Thymus (tissue), 11 donors: ENCODE results near the gene PRLH. TPM values are rescaled to one million over a fixed set of nuclear protein-coding genes. Genes with fewer than 3 reads are reported as not detected.

Experiments used
- DNase-seq, 9 donors: peaks; one replicate each; pipeline ENCODE4 v3.0.0-alpha.2; 2013; ENCODE audit warnings: low spot score in 9 of 9, low read depth in 6 of 9, missing footprints in 1 of 9
- H3K27ac ChIP-seq, 2 donors: one replicate each; pipeline ENCODE4 v1.5.1; 2013; ENCODE audit warnings: control low read depth in 1 of 2, low read depth in 1 of 2, low read length in 1 of 2, mild to moderate bottlenecking in 1 of 2, moderate library complexity in 1 of 2
- H3K27me3 ChIP-seq, 2 donors: one replicate each; pipeline ENCODE4 v1.5.1; 2013; ENCODE audit warnings: low read length in 1 of 2; ENCODE audit not compliant: control insufficient read depth in 2 of 2, insufficient read depth in 1 of 2
- H3K36me3 ChIP-seq, 2 donors: one replicate each; pipeline ENCODE4 v1.5.1; 2013; ENCODE audit warnings: low read length in 1 of 2, mild to moderate bottlenecking in 1 of 2, moderate library complexity in 1 of 2; ENCODE audit not compliant: control insufficient read depth in 2 of 2, insufficient read depth in 2 of 2
- H3K4me1 ChIP-seq, 2 donors: one replicate each; pipeline ENCODE4 v1.5.1; 2013; ENCODE audit warnings: low read length in 2 of 2; ENCODE audit not compliant: control insufficient read depth in 2 of 2, insufficient read depth in 2 of 2
- H3K4me3 ChIP-seq, 2 donors: one replicate each; pipeline ENCODE4 v1.5.1; 2013; ENCODE audit warnings: low read length in 2 of 2, control low read depth in 1 of 2, mild to moderate bottlenecking in 1 of 2
- H3K9me3 ChIP-seq, 2 donors: one replicate each; pipeline ENCODE4 v1.5.1; 2013; ENCODE audit warnings: low read length in 1 of 2, mild to moderate bottlenecking in 1 of 2; ENCODE audit not compliant: control insufficient read depth in 2 of 2, insufficient read depth in 1 of 2
- WGBS: extraction: QIAGEN DNeasy Blood & Tissue Kit; methylation state at CpG from one replicate; pipeline ENCODE4 v1.1.7; 2013; 5-methylcytosine and 5-hydroxymethylcytosine counted together
- polyA plus RNA-seq: library from polyadenylated mRNA; stranded (reverse); fragments of 200-250 nt; gene quantifications from one replicate; pipeline ENCODE4 v1.2.3, GENCODE V29; 2013
- total RNA-seq: library from RNA; stranded (reverse); fragments of 120-200 nt; gene quantifications from one replicate; pipeline ENCODE4 v1.2.4, GENCODE V29; 2013
- donor health status: healthy.

PRLH gene
- total and polyA plus RNA-seq, 2 donors, result not detected

DNA sequence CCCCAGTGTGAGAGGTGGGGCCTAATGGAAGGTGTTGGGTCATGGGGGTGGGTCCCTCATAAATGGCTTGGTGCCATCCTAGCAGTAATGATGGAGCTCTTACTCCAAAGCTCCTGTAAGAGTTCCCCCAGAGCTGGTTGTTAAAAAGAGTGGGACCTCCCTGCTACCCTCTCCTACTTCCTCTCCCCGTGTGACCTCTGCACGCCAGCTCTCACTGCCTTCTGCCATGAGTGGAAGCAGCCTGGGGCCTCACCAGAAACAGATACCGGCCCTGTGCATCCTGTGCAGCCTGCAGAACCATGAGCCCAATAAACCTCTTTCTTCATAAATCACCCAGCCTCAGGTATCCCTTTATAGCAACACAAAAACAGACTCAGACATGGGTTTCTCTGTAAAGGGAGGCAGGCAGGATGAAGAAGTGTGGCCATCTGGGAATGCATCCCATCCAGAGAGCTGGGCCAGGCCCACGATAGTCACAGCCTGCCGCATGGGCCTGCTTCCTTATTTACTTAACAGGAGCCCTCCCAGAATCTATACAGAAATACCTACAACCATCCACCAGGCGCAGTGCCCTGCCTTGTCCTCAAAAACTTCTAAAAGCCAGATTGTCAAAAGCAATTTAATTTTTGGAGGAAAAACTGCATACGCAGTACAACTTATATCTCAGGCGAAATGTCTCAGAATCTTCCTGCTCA, 7.5 kb downstream of the PRLH start:
- no peak for DNase-seq
- no peaks in the 10 kb centered on the region for H3K9me3 ChIP-seq
- H3K27ac ChIP-seq, result no peak overlapping the region
- H3K27me3 ChIP-seq, result peaks cover 0 to 6% of the 10 kb centered on the region in 2 donors
- H3K4me3 ChIP-seq, result no peak overlapping the region
- no peaks in the 10 kb centered on the region for H3K36me3 ChIP-seq
- 95% methylated on average over 8 of the region's 8 CpGs for WGBS
- H3K4me1 ChIP-seq, result peaks cover 0 to 4% of the 10 kb centered on the region in 2 donors

- no peak overlapping the region for H3K27ac ChIP-seq
- H3K36me3 ChIP-seq, result no peaks in the 10 kb centered on the region
- no peak overlapping the region for H3K4me3 ChIP-seq
- WGBS, result 98% methylated on average over 9 of the region's 9 CpGs
- peaks cover 0 to 4% of the 10 kb centered on the region in 2 donors for H3K4me1 ChIP-seq
- H3K27me3 ChIP-seq, result peaks cover 0 to 6% of the 10 kb centered on the region in 2 donors
- H3K9me3 ChIP-seq, result no peaks in the 10 kb centered on the region
- no peak for DNase-seq
Measured at GRCh38 chr2:237574467-237574866, 8.1 kb downstream of the PRLH start.

DNA sequence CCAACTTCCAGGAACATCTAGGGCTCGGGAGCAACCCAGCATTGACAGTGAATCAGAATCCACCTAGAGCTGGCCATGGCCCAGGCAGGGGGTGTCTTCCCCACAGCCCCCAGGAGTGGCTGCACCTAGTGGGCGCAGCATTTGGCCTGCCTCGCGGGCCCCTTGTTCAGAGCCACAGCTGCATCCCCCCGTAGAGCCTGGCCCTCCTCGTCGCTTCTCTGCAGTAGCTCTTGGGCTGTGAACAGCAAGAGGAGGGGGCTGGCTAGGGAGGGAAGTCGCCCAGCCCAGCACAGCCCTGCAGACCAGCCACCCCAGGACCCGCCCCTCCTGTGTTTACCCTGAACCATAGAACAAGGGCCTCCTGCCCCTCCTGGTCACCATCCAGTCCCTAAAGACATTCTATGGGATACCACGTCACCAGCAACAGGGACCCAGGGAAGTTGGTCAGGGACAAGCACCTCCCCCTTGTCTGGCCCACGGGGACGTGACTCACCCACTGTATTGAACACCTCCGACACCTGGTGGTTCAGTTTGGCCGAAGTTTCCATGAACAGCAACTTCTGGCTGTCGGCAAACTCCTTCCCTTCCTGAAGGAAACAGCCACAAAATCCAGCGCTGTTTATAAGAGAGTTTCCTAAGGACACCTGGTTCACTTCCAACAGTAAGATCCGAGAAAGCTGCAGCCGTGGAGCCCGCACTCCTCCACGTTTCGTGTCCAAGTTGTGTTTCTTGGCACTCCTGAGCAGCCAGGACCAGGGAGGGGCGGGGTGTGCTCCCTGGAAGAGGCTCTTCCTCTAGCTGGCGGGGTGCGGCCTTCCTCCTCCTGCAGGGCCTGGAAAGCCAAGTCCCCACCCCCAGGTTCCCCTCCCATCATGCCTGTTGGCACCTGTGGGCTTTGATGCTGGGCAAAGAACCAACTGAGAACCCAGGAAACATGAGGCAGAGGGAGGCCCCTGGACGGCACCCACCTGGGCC, 8.8 kb downstream of the PRLH start:
- WGBS, result 89% methylated on average over 25 of the region's 25 CpGs
- H3K27me3 ChIP-seq, result peaks cover 0 to 6% of the 10 kb centered on the region in 2 donors
- no peak for DNase-seq
- H3K9me3 ChIP-seq, result no peaks in the 10 kb centered on the region
- H3K27ac ChIP-seq, result no peak overlapping the region
- no peak overlapping the region for H3K4me3 ChIP-seq
- peaks cover 0 to 4% of the 10 kb centered on the region in 2 donors for H3K4me1 ChIP-seq
- no peaks in the 10 kb centered on the region for H3K36me3 ChIP-seq

DNA sequence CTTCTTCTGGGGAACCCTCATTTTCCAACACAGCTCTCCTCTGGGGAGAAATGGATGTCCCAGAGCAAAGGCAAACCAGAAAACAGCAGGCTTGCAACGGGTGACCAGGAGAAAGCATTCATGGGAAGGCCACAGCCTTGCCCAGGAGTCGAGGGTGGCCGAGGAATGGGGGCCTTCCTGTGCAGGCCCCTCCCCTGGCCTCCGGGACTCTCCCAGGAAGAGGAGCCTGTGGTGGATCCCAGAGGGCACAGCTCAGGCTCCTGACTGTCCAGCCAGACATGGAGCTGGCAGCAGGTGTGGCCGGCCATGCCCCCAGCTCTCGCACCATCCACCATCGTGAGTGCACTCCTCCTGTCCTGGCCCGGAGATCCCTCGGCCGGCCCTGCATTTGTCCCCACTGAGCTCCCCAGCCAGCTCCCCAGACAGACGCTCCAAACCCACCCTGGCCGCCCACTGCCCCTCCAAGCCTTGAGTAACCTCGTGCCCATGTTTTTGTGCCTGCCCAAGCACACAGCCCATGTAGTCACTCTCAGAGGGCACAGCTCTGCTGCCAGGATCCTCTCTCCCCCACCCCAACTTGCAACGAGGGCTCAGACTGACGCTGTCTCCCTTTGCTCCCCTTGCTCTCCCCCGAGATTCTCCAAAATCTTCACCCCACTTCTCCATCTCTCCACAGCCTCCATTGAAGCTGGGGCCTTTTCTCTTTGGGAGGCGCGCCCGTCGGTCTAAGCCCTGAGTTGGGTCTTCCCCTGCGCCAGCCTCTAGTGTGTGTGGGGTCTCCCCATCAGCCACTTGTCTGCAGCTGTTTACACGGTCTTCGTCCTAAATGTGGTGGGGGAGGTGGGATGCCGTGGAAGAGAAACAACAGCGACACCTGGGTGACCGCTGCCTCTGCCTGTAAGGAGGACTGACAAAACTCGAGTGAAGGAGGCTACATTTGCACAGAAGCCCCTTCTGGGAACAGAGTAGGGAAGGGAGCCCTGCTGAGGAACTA, 9.8 kb downstream of the PRLH start:
- no peaks in the 10 kb centered on the region for H3K36me3 ChIP-seq
- H3K27ac ChIP-seq, result no peak overlapping the region
- DNase-seq, result no peak

DNA sequence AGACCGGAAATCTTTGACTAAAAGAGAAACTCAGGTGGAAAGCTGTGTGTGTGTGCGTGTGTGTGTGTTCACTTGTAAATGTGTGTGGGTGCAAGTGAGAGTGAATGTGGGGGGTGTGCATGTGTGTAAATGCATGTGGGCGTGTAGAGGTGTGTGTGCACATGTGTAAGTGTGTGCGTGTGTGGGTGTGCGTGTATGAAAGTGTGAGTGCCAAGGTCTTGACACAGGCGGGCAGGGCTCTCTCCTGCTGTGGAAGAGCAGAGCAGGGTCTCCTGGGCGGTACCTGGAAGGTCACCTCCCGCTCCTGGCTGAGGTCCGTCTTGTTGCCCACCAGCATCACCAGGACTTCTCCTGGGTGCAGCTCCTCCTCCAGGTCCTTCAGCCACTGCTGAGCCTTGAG, 10.6 kb downstream of the PRLH start:
- Histone ChIP-seq H3K27ac (no peak overlapping the region), H3K36me3 (no peaks in the 10 kb centered on the region), H3K27me3 (no peaks in the 10 kb centered on the region), H3K4me1 (peaks cover 0 to 6% of the 10 kb centered on the region in 2 donors), H3K4me3 (no peak overlapping the region), H3K9me3 (no peaks in the 10 kb centered on the region)
- no peak for DNase-seq
- WGBS, result 91% methylated on average over 9 of the region's 9 CpGs

More for the DNA sequence above, 9.8 kb downstream of the PRLH start:
- peaks cover 0 to 4% of the 10 kb centered on the region in 2 donors for H3K4me1 ChIP-seq
- no peak overlapping the region for H3K4me3 ChIP-seq
- no peaks in the 10 kb centered on the region for H3K9me3 ChIP-seq
- peaks cover 0 to 2% of the 10 kb centered on the region in 2 donors for H3K27me3 ChIP-seq
- 94% methylated on average over 27 of the region's 27 CpGs for WGBS

DNA sequence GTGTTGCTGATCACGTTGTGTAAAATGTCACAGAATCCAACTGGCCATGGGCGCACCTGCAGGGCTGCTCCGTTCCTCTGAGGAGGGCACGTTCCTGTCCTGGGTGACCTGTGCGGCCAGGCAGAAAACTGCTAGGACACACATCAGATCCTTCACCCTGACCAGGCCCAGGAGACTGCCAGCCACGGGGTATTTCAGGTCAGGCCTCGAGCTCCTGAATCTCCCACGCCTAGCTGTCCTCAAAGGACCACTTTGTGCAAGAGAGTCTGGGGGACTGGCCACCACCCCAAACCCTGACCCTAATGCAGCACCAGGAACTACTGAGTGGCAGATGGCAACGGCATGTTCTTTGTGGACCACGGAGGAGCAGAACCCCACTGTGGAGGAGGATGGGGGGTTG, 11.1 kb downstream of the PRLH start:
- Histone ChIP-seq H3K4me3 (no peak overlapping the region), H3K9me3 (no peaks in the 10 kb centered on the region), H3K27ac (no peak overlapping the region), H3K36me3 (no peaks in the 10 kb centered on the region), H3K27me3 (no peaks in the 10 kb centered on the region), H3K4me1 (peaks cover 0 to 4% of the 10 kb centered on the region in 2 donors)
- no peak for DNase-seq
- 96% methylated on average over 10 of the region's 10 CpGs for WGBS

- no peaks in the 10 kb centered on the region for H3K27me3 ChIP-seq
- H3K27ac ChIP-seq, result no peak overlapping the region
- H3K4me3 ChIP-seq, result no peak overlapping the region
- H3K9me3 ChIP-seq, result no peaks in the 10 kb centered on the region
- no peak for DNase-seq
- no peaks in the 10 kb centered on the region for H3K36me3 ChIP-seq
- H3K4me1 ChIP-seq, result peaks cover 0 to 4% of the 10 kb centered on the region in 2 donors
- WGBS, result 95% methylated on average over 26 of the region's 26 CpGs
Measured at GRCh38 chr2:237577956-237578870, 11.8 kb downstream of the PRLH start.

DNA sequence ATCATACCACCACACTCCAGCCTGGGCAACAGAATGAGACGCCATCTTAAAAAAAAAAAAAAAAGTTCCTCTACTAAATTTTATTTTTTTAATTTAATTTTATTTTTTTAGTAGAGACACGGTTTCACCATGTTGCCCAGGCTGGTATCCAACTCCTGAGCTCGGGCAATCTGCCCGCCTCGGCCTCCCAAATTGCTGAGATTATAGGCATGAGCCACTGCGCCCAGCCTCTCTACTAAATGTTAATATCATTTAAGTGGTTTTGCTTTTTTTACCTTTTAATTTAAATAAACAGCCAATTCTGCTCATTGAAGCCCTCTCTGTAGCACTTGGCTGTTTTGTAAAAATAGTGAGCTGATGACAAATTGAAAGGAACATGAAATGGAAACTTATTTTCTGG, 15.0 kb downstream of the PRLH start:
- H3K27ac ChIP-seq, result no peak overlapping the region
- DNase-seq, result no peak

More for the DNA sequence above, 15.0 kb downstream of the PRLH start:
- Histone ChIP-seq H3K4me1 (peaks cover 0 to 4% of the 10 kb centered on the region in 2 donors), H3K4me3 (no peak overlapping the region), H3K9me3 (no peaks in the 10 kb centered on the region), H3K36me3 (no peaks in the 10 kb centered on the region), H3K27me3 (no peaks in the 10 kb centered on the region)
- WGBS, result 94% methylated on average over 6 of the region's 6 CpGs
